Activated gamma-delta T cell (primary cell): ENCODE measurements around the gene TMPRSS3.

ENCODE experiments used
- DNase-seq: peaks from one replicate; lab custom pipeline; 2025; lab: John Stamatoyannopoulos, UW

Gene TMPRSS3

GRCh38 chr21:42407476-42407875, 11.6 kb upstream of the TMPRSS3 start:
- DNase-seq: no peak

GRCh38 chr21:42406866-42407265, 11.0 kb upstream of the TMPRSS3 start:
- DNase-seq: no peak

GRCh38 chr21:42406201-42406621, 10.4 kb upstream of the TMPRSS3 start:
- no peak for DNase-seq

GRCh38 chr21:42405064-42406013, 9.5 kb upstream of the TMPRSS3 start:
- no peak for DNase-seq

GRCh38 chr21:42404539-42404938, 8.7 kb upstream of the TMPRSS3 start:
- DNase-seq: no peak

- no peak for DNase-seq
Measured at GRCh38 chr21:42403611-42404231, 7.9 kb upstream of the TMPRSS3 start, which contains the start of gene UBASH3A. UBASH3A (plus strand) TSS chr21:42403902; CDS start chr21:42403946, 44 bp downstream.

GRCh38 chr21:42401820-42402251, 6.0 kb upstream of the TMPRSS3 start:
- no peak for DNase-seq

GRCh38 chr21:42401154-42401553, 5.3 kb upstream of the TMPRSS3 start:
- no peak for DNase-seq

GRCh38 chr21:42400525-42400924, 4.7 kb upstream of the TMPRSS3 start:
- no peak for DNase-seq

- no peak for DNase-seq
Measured at GRCh38 chr21:42398436-42399028, 2.7 kb upstream of the TMPRSS3 start.

- no peak for DNase-seq
Measured at GRCh38 chr21:42397746-42398394, 2.0 kb upstream of the TMPRSS3 start.

- no peak for DNase-seq
Measured at GRCh38 chr21:42396799-42397745, 1.2 kb upstream of the TMPRSS3 start.

- no peak for DNase-seq
Measured at GRCh38 chr21:42395302-42395701, 550 bp downstream of the TMPRSS3 start.

GRCh38 chr21:42393443-42393950, 2.4 kb downstream of the TMPRSS3 start:
- DNase-seq: no peak

GRCh38 chr21:42392731-42393442, 3.0 kb downstream of the TMPRSS3 start:
- DNase-seq: no peak

GRCh38 chr21:42391297-42391696, 4.6 kb downstream of the TMPRSS3 start:
- no peak for DNase-seq

- no peak for DNase-seq
Measured at GRCh38 chr21:42390696-42391095, 5.2 kb downstream of the TMPRSS3 start.

GRCh38 chr21:42390193-42390592, 5.7 kb downstream of the TMPRSS3 start:
- no peak for DNase-seq

GRCh38 chr21:42389449-42389835, 6.4 kb downstream of the TMPRSS3 start:
- no peak for DNase-seq
